LNCaP clone FGC (cell line): Measurements from ENCODE around the gene RAD18.

ENCODE experiments used
- DNase-seq: peaks from one replicate; pipeline ENCODE4 v3.0.0-alpha.2; 2011; ENCODE audit warnings: low read depth
- H3K4me3 ChIP-seq: 2 replicates; pipeline ENCODE4 v1.5.1; 2011; ENCODE audit warnings: mild to moderate bottlenecking, low read depth, low read length, control low read depth
- CTCF ChIP-seq: IDR thresholded peaks from 2 replicates; pipeline ENCODE4 v1.5.1; 2012; ENCODE audit warnings: mild to moderate bottlenecking; ENCODE audit not compliant: control insufficient read depth, insufficient read depth; ENCODE audit errors: extremely low read depth

The RAD18 gene

GRCh38 chr3:8852511-8852910, 110.8 kb downstream of the RAD18 start:
- no peak for TF ChIP-seq CTCF
- H3K4me3 ChIP-seq = no peak overlapping the region
- DNase-seq = no peak

- TF ChIP-seq CTCF = no peak
- no peak overlapping the region for H3K4me3 ChIP-seq
- no peak for DNase-seq
Observed at GRCh38 chr3:8851703-8852102, 111.6 kb downstream of the RAD18 start.

GRCh38 chr3:8848696-8849131, 114.6 kb downstream of the RAD18 start:
- H3K4me3 ChIP-seq = no peak overlapping the region
- DNase-seq = no peak

GRCh38 chr3:8847317-8847716, 116.0 kb downstream of the RAD18 start:
- no peak for TF ChIP-seq CTCF
- no peak overlapping the region for H3K4me3 ChIP-seq
- no peak for DNase-seq

More at GRCh38 chr3:8848696-8849131, 114.6 kb downstream of the RAD18 start:
- no peak for TF ChIP-seq CTCF

GRCh38 chr3:8846176-8846575, 117.1 kb downstream of the RAD18 start:
- DNase-seq = no peak
- H3K4me3 ChIP-seq = no peak overlapping the region
- TF ChIP-seq CTCF = no peak

GRCh38 chr3:8845641-8846040, 117.6 kb downstream of the RAD18 start:
- H3K4me3 ChIP-seq = no peak overlapping the region
- DNase-seq = no peak
- no peak for TF ChIP-seq CTCF

GRCh38 chr3:8843347-8843746, 119.9 kb downstream of the RAD18 start:
- H3K4me3 ChIP-seq = no peak overlapping the region
- TF ChIP-seq CTCF = no peak
- no peak for DNase-seq
